Activated CD8-positive, alpha-beta memory T cell treated with anti-CD3 and anti-CD28 coated beads for 4 hours (primary cell): ENCODE data around the gene AFF1.
"Not testable (repeated sequence)": the region's sequence is repeated elsewhere in the genome, so short reads cannot be mapped to it uniquely, and the experiment has no call there.

Experiments used
- DNase-seq, 2 donors: peaks; one replicate each; pipeline ENCODE4 v3.0.0-alpha.2; 2020; ENCODE audit warnings: low read depth in 2 of 2

The AFF1 gene

DNA sequence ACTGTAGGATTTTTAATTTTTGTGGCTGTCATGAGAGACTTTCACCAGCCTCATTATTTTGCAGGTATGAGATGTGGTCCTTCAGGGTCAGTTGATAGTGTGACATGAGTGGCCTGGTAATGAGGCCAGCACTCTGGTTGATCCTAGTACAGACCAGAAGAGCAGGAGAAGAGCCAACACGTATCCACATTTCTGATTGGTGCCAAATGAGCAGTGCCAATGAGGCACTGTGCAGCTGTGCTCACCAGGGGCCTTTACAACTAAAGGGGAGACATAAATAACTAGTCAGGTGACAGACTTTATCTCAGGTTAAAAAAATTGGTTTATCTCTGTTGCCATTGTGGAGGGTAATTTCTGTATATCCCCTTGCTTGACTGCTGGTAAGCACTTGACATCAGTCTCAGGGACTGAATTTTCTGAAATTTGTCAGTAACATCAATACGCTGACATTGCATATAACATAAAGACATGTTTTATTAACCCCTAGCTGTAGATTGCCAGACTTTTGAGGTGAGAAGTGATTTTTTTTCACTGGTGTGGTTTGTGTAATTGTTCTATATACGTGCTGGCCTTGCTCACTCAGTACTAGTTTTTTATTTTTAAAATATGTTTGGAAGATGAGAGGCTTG lies 101.2 kb downstream of the AFF1 start:
- no peak for DNase-seq

DNA sequence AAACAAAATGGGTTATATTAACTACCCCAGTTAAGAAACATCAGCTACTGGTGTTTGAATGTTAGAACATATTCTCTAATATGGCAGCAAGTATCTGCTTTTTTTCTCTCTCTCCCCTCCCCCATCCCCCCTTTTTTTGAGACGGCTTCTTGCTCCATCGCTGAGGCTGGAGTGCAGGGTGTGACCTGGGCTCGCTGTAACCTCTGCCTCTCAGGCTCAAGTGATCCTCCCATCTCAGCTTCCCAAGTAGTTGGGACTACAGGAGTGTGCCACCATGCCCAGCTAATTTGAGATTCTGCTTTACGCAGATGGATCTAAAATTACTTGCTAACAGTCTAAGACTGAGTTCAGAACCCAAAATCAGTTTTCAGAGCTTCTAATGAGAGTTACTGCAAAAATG lies 101.9 kb downstream of the AFF1 start:
- no peak for DNase-seq

DNA sequence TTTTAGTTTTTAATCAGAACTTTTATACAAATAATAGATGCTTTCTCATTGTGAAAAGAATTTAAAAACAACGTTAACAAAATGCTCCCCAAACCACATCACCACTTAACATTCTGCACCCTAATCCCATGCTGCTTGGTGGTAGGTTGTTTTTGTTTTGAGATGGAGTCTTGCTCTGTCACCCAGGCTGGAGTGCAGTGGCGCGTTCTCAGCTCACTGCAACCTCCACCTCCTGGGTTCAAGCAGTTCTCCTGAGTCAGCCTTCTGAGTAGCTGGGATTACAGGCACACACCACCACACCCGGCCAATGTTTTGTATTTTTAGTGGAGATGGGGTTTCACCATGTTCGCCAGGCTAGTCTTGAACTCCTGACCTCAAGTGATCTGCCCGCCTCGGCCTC lies 102.4 kb downstream of the AFF1 start:
- not testable (repeated sequence) for DNase-seq

DNA sequence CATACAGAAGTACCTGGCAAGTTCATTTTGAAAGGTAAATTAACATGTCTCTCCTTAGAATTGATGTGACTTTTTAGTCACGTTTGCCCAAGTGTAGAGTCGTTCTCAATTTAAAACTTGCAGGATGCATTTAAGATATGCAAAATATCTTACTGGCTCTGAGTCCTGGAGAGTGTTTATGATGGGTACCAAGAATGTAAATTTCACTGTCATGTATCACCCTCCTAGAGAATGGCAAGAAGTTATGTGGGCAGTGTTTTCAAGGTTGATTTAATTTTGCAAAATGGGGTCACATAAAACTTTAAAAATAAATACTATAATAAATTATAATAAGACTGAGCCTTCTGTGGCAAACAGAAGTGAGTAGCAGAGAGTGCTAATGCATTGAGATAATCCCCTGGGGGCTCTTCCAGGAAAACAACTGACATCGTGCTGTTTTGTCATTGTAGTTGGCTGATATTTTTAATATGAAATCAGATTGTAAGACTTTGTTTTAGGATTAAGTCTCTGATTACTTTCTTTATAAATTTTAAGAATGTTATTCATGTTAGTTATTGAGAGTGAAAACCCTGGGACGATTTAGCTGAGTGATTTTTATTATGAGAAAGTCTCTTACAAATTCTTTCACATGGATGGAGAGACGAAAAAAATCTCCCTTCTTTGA lies 103.0 kb downstream of the AFF1 start:
- no peak for DNase-seq

DNA sequence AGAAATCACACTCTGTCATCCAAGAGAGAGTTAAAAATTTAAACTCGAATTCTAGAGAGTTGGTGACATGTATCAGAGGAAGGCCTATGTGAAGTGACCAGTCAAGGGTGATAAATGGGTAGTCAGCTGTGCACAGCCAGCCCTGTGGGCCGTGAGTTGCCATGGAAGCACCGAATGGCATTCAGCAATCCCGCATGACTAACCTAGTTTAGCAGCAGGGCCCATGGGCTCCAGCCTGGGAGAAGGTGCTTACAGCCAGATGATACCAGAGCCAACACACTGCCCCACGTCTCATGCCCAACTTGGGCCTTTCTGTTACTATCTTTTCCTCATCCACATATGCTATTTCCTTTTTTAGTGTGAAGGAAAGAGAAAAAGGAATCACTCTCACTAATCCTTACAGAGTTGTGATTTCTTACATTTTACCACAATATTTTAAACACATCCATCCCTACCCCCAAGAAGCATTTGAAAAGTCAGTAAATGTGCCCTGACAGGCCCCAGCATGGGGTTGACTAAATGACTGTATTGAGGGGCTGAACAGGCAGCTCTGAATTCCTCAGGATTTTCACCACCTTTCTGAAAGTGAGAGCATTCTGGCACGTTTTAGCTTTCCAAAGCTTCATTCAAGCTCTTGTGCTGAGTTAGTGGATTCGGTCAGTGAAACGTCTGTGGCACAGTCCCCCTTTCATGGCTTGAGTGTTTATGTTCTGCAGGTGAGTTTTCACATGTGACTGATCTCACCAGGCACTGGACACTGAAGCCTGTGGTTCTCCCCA lies 104.2 kb downstream of the AFF1 start:
- DNase-seq, result no peak

DNA sequence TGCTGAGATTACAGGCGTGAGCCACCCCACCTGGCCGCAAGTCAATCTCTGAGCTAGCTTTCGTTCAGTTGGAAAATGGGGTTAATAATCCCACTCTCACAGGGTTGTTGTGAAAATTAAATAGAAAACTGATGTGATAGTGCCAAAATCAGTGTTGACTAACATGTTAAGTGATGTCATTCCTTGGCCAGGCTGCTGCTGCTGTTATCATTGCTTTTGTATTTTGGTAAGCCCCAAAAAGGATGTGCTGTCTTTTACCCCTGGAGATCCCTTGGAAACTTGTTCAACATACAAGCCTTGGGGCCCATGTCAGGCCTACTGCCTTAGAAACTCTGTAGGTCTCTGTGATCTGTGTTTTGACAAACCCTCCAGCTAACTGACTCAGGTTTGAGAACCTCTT lies 106.3 kb downstream of the AFF1 start:
- no peak for DNase-seq

DNA sequence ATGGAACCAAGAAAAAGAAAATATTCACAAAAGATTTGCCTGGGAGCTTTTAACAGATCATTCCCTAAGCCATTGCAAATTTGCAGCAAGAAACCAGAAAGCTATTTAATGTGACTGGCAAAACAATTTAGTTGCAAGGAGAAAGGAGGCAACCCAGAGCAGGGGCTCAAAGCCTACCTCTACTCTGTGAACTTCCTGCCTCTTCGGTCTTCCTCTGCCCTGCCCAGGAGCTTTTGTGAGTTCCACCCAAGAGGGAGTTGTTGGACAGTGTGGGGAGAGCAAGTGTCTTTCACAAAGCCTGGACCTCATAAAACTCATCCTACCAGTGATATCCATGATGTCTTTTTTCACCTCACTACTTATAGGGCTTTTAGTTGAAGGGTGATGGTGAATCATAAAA lies 107.4 kb downstream of the AFF1 start:
- DNase-seq, result no peak

DNA sequence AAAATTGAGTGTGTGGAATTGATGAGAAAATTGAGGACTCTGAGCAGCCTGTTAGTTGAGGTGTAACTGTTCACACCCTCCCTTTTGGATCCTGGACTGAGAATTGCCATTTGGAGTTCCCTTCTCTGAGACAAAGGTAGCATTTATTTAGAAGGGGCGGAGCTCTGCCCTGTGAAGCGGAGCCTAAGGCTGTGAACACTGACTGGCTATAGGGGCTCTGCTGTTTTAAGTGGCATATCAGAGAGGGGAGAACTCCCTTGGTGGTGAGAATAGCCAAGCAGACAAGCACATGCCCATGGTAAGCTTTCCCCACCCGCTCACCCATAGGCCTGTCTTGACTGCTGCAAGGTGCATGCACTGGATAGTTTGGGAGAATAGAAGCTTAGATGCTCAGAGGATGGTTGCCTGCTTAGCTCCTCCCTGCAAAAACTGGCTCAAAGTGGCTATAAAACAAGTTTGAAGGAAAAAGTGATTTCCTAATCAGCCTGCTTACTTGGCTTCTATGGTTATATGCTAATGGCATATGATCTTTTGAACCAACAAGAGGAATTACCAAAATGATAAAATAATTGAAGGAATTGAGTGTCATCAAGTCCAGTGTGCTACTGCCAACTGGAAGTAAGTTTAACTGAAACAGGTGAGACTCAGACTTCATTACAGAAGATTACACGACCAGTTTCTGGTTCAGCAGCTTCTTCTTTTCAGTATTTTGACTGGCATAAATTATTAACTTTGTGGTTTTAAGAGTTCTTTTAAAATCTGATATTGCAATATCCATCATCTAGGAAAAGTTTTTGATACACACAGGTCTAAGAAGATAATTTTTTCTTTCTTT lies 108.4 kb downstream of the AFF1 start:
- no peak for DNase-seq

DNA sequence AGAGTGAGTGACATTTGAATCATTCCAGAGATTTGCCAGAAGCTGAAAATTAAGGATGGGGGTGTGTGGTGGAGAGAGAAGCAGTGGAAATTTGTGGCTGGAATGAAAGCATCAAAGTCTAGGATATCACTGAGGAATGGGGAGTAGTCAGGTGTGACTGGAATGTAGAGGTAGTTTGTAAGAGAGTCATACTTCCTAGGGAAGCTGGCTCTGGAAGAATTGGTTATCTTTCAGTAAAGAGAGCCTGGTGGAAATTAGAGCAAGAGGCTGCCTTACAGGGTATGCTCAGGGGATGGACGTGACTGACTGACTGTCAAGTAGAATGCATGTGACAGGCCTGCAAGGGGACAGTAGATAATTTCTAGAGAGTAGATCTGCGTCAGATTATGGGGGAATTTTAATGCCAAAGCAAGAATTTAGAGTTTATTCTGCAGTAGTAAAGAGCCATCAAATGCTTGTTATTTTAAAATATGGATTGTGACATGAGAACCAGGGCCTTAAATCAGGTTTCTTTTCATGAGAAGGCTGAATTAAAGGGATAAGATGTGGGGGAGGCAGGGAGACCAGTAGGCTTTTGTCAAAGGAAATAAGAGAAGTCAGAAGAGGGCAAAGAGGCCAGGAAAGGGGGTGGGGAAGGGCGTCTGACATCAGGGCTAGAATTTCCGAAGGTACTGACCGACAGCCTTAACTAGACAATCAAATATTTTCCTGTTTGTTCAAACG lies 109.9 kb downstream of the AFF1 start:
- DNase-seq, result no peak

DNA sequence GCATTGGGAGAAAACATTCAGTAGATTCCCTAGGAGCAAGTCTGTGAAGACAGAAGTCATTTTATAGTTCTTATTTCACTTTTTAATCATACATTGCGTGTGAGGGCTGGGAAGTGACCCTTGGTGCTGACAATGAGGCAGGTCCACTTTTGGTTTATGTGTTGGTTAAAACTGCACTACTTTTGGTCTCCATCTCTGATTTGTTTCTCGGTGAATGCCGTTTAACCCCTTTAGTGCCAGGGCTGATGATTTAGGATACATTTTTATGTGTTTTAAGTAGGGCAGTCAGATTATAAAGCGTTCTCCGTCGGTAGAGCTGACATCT lies 110.4 kb downstream of the AFF1 start:
- no peak for DNase-seq

DNA sequence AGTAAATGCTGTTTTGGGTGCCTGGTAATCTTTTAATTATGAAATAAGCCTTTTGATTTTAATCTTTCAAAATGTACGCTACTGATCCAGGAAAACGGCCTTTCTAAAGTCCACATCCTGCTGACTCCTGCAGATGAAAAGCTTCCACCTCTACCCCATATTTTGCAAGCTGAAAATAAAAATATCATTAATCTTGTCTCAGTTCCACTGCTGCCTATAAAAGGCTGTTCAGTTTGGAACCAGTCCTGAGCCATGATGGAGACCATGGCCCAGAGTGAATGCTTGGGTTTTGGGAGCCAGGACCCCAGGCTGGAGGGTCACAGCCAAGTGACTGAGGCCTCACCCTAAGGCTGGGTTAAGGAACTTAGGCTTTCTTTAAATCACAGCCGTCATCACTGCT lies 110.8 kb downstream of the AFF1 start:
- DNase-seq, result no peak

DNA sequence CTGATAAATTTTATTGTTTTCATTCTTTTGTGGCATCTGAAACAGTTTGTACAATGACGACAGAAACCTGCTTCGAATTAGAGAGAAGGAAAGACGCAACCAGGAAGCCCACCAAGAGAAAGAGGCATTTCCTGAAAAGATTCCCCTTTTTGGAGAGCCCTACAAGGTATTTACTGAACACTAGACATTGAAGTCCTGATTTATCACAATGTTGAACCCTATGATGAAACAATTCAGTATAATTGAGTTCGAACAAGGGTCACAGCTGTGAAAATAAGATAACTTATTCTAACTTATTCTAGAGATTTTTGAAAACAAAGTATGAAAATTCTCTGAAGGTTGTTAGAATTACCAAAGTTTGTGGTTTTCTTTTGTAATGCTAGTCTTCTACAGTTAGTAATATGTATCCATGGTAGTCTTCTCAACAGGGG lies 111.3 kb downstream of the AFF1 start:
- no peak for DNase-seq

DNA sequence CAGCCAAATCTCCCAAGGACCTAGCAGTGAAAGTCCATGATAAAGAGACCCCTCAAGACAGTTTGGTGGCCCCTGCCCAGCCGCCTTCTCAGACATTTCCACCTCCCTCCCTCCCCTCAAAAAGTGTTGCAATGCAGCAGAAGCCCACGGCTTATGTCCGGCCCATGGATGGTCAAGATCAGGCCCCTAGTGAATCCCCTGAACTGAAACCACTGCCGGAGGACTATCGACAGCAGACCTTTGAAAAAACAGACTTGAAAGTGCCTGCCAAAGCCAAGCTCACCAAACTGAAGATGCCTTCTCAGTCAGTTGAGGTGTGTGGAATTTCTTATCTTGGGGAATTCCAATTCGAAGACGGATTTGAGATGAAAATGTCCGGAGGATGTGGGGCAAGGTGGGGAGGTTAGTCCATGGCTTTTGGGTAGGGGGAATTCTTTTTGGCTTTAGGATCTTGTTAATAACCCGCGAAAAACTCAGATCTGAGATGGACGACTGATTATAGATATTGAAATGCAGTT lies 112.5 kb downstream of the AFF1 start:
- DNase-seq, result no peak

DNA sequence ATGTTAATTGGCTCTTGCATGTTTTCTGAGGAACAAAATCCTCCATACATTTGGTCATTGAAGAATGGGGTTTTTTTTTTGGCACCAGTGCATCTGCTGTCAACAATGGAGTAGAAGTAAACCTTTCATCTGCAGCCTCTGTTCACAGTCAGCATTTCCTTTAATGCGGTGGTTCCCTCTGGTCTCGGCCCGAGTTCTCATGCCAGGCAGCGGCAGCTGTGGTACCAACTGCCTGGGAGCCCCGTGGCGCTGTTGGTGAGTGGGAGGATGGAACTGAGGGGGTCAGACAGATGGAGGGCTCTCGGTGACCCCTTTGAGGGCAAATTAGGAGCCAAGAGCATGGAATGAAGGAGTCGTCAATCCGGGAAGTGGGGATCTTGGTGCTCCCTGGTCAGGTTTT lies 114.7 kb downstream of the AFF1 start:
- DNase-seq, result no peak

DNA sequence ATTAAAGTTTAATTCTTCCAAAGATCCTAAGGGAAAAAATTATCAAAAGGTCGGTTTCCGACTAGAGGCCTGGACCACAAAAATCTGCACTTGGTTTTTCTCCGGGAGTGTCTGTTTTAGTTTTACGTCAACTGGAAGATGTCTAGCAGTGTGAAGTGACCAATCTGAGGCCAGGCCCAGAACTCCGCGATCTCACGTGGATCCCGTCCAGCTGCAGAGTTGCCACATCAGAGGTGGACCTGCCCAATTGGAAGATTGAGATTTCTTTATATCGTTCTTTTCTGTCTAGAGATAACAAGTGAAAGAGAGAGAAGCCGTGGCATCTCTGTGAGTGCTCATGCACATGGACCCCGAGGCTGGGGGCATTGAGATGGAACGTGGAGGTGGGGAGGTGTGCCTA lies 115.8 kb downstream of the AFF1 start:
- DNase-seq, result no peak

DNA sequence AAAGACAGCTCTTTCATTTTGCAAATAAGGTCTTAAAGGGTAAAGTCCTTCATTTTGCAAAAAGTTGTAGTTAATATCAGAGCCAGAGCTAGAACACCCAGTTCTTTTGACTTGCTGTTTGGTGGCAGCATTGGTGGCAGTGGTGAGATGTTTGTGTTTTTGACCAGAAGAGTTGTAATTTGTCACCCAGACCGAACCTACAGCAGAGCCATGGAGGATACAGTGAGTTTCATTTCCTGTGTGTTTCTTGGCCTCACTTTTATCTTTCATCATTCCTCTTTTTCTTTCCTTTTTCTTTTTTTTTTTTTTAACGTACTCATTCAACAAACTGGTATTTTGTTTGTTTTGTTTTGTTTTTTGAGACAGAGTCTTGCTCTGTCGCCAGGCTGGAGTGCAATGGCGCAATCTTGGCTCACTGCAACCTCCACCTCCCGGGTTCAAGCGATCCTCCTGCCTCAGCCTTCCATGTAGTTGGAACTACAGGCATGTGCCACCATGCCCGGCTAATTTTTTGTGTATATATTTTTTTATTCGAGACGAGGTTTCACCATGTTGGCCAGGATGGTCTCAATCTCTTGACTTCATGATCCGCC lies 116.4 kb downstream of the AFF1 start:
- no peak for DNase-seq

DNA sequence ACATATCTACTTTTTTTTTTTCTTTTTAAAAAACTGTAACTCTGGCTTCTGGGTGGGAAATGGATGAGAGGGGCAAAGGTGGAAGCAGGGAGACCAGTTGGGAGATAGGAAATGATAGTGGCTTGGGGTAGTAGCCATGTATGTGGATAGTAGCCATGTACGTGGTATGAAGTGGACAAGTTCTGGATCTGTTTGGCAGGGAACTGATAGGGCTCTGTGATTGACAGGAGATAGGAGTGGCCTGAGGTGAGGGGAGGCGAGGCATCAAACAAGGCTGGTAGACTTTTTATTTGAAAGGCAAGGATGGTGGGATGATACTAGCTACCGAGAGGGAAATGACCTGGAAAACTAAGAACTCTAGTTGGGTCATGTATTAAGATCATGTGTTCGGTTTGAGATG lies 117.8 kb downstream of the AFF1 start:
- DNase-seq, result no peak

DNA sequence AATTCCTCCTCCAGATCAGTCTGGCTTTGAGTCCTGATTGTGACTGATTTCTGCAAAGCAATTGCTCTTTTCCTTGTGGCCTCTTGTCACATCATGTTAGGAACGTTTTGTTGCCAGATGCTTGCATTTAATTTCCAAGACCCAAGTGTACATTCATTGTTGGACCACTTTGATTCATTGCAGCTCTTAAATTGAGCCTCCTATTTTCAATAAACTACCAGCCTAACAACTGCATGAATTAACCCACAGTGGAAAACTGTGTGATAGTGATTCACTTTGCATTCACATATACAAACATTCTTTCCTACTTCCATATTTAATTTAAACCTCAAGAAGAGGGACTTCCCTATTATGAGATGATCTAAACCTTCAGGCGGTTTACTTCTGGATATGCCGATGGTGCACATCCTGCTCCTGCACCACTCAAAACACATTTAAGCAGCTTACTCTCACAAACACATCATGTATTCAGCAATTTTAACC lies 118.4 kb downstream of the AFF1 start:
- no peak for DNase-seq

DNA sequence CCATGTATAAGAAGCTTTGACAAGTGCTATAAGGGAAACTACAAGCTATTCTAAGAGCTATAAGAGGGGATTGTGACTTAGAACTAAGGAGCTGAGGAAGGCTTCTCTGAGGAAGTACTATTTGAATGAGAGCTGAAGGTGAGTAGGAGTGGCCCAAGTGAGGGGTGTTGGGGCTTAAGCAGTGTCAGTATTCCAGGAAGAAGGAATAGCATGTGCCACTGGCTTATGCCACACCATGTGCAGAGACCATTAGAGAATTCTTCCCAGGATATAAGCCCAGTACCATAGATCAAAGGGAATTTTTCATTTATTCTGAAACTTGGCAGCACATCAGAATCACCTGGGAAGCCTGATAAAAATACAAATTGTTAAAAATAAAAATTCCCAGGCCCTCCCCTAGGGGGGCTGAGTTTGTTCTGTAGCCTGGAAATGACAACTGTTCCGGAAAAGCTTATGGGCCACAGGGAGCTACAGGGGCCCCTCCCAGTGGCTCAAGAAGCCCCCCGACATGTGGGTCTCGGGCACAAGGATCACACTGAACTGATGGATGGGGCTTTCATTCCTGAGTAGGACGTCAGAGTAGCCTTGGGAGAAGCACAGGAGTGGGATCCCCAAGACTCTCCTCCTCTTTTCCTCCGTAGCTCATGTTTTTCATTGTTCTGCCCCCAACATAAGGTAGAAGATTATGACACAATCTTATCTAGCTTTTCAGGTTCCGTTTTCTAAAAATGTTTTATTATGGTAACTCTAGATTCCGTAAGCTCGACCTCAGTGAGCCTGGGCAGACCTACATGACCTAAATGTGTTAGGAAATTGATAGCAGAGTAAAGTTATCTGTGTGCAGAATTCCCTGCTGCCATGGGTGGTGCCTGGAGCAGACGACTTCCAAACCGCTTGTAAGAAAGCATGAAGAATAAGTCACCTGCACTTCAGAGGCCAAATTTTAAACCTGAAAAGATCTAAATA lies 119.3 kb downstream of the AFF1 start:
- DNase-seq, result no peak

DNA sequence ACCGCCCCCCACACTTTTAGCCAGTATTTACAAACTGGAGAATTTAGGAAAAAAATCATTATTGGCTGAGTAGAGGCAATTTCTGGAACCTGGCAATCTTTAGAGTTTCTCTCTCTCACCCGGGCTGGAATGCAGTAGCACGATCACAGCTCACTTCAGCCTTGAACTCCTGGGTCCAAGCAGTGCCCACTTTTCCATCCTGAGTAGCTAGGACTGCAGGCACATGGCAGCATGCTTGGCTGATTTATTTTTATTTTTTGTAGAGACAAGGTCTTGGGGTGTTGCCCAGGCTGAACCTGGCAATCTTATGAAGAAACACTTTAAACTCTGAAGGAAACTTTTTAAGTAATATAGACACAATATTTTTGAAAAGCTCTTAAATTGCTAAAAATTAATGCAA lies 120.1 kb downstream of the AFF1 start:
- no peak for DNase-seq
